HEK293 (cell line): ENCODE measurements around the gene MYO9B.

ENCODE experiments used
- CTCF ChIA-PET: fragments of 350-600 bp; formaldehyde crosslinking; extraction: SDS; loops from one replicate; lab custom pipeline; 2021; ENCODE audit warnings: antibody characterized with exemption; lab: Yijun Ruan, JAX
- POLR2A ChIA-PET: fragments of 300-600 bp; formaldehyde crosslinking; extraction: SDS; loops from one replicate; lab custom pipeline; 2020; ENCODE audit warnings: antibody characterized with exemption, inconsistent platforms; lab: Yijun Ruan, JAX
- H3K27ac ChIP-seq: fragments of 200-500 bp; sonication (Bioruptor generic); 2 replicates; pipeline ENCODE4 v1.5.1; 2014; ENCODE audit warnings: low read depth, low read length, control low read depth, inconsistent platforms; ENCODE audit errors: extremely low read depth
- H3K36me3 ChIP-seq, 2 experiments: fragments of 200-500 bp in 1 of 2; sonication (Bioruptor generic) in 1 of 2; 1 replicate in 1 of 2; 2 replicates in 1 of 2; pipeline ENCODE4 v1.5.1; 2014 to 2017; ENCODE audit warnings: inconsistent platforms in 2 of 2, low read length in 2 of 2; ENCODE audit not compliant: control insufficient read depth in 2 of 2, insufficient read depth in 1 of 2
- H3K4me1 ChIP-seq: fragments of 200-500 bp; sonication (Bioruptor generic); 2 replicates; pipeline ENCODE4 v1.5.1; 2014; ENCODE audit warnings: mild to moderate bottlenecking, low read length, inconsistent platforms; ENCODE audit not compliant: control insufficient read depth, insufficient read depth
- H3K4me3 ChIP-seq: 2 replicates; pipeline ENCODE4 v1.5.1; 2011; ENCODE audit warnings: low read depth, mild to moderate bottlenecking, control low read depth, low read length, moderate library complexity
- H3K9me3 ChIP-seq: fragments of 200-500 bp; sonication (Bioruptor generic); 2 replicates; pipeline ENCODE4 v1.5.1; 2014; ENCODE audit warnings: low read depth, low read length, inconsistent platforms; ENCODE audit not compliant: control insufficient read depth, insufficient read depth
- KLF17 ChIP-seq: fragments of 450-650 bp; formaldehyde crosslinking; IDR thresholded peaks from 2 replicates; pipeline ENCODE4 v1.5.1; 2016; ENCODE audit warnings: missing biosample characterization, missing genetic modification characterization
- RBAK ChIP-seq: fragments of 450-650 bp; formaldehyde crosslinking; IDR thresholded peaks from 2 replicates; pipeline ENCODE4 v1.5.1; 2016; ENCODE audit warnings: missing biosample characterization, missing genetic modification characterization
- TSHZ1 ChIP-seq: fragments of 450-650 bp; formaldehyde crosslinking; IDR thresholded peaks from 2 replicates; pipeline ENCODE4 v1.5.1; 2016; ENCODE audit warnings: missing biosample characterization, missing genetic modification characterization, borderline replicate concordance
- ZFP41 ChIP-seq: fragments of 450-650 bp; formaldehyde crosslinking; IDR thresholded peaks from 2 replicates; pipeline ENCODE4 v1.5.1; 2016; ENCODE audit warnings: missing biosample characterization, missing genetic modification characterization, borderline replicate concordance
- ZNF114 ChIP-seq: fragments of 450-650 bp; formaldehyde crosslinking; IDR thresholded peaks from 2 replicates; pipeline ENCODE4 v1.5.0; 2017; ENCODE audit warnings: missing biosample characterization, missing genetic modification characterization
- ZNF488 ChIP-seq: fragments of 450-650 bp; formaldehyde crosslinking; IDR thresholded peaks from 2 replicates; pipeline ENCODE4 v1.5.1; 2016; ENCODE audit warnings: missing biosample characterization, missing genetic modification characterization
- ZNF549 ChIP-seq: fragments of 450-650 bp; IDR thresholded peaks from 2 replicates; pipeline ENCODE4 v1.5.1; 2018; ENCODE audit warnings: missing biosample characterization, missing genetic modification characterization, mild to moderate bottlenecking, inconsistent platforms, moderate library complexity
- ZNF629 ChIP-seq: fragments of 450-650 bp; formaldehyde crosslinking; IDR thresholded peaks from 2 replicates; pipeline ENCODE4 v1.5.1; 2017; ENCODE audit warnings: missing biosample characterization, missing genetic modification characterization
- ZNF654 ChIP-seq: fragments of 450-650 bp; formaldehyde crosslinking; IDR thresholded peaks from 2 replicates; pipeline ENCODE4 v1.5.1; 2016; ENCODE audit warnings: low read depth, missing biosample characterization, missing genetic modification characterization
- ZNF692 ChIP-seq: fragments of 450-650 bp; formaldehyde crosslinking; IDR thresholded peaks from 2 replicates; pipeline ENCODE4 v1.5.1; 2016; ENCODE audit warnings: missing biosample characterization, missing genetic modification characterization
- ZNF76 ChIP-seq: fragments of 450-650 bp; formaldehyde crosslinking; IDR thresholded peaks from 2 replicates; pipeline ENCODE4; 2016; ENCODE audit warnings: low read depth, missing biosample characterization, missing genetic modification characterization, borderline replicate concordance
- ZNF776 ChIP-seq: fragments of 450-650 bp; formaldehyde crosslinking; IDR thresholded peaks from 2 replicates; pipeline ENCODE4 v1.5.0; 2017; ENCODE audit warnings: missing biosample characterization, missing genetic modification characterization, borderline replicate concordance
- ZNF792 ChIP-seq: fragments of 450-650 bp; formaldehyde crosslinking; IDR thresholded peaks from 2 replicates; pipeline ENCODE4 v1.5.1; 2016; ENCODE audit warnings: missing biosample characterization, missing genetic modification characterization
- ZSCAN4 ChIP-seq: fragments of 450-650 bp; formaldehyde crosslinking; IDR thresholded peaks from 2 replicates; pipeline ENCODE4 v1.5.1; 2017; ENCODE audit warnings: missing biosample characterization, missing genetic modification characterization

MYO9B gene

GRCh38 chr19:17054746-17055145 is 20.8 kb upstream of the MYO9B start:
- H3K9me3 ChIP-seq: no peaks in the 10 kb centered on the region
- POLR2A ChIA-PET: interaction anchor here (0.7 kb wide), 1 partner anchor 64 kb away, joined by 3 read pairs; no protein-coding TSS in a partner anchor
- CTCF ChIA-PET: interaction anchor here (0.6 kb wide), 1 partner anchor 228 kb away, joined by 6 read pairs; no protein-coding TSS in a partner anchor
- TF ChIP-seq RBAK (tag by site-specific recombination): no peak
- TF ChIP-seq ZNF488: no peak
- no peak for TF ChIP-seq ZNF654
- no peak overlapping the region for H3K27ac ChIP-seq
- peaks cover 26 to 82% of the 10 kb centered on the region in 2 experiments for H3K36me3 ChIP-seq
- H3K4me1 ChIP-seq: no peaks in the 10 kb centered on the region
- no peak overlapping the region for H3K4me3 ChIP-seq

GRCh38 chr19:17055636-17056035 is 19.9 kb upstream of the MYO9B start:
- POLR2A ChIA-PET: no interaction called here
- no peak overlapping the region for H3K4me3 ChIP-seq
- no peak overlapping the region for H3K27ac ChIP-seq
- peaks cover 30 to 82% of the 10 kb centered on the region in 2 experiments for H3K36me3 ChIP-seq
- H3K9me3 ChIP-seq: no peaks in the 10 kb centered on the region
- CTCF ChIA-PET: interaction anchor here (1.2 kb wide), 1 partner anchor 284 kb away, joined by 4 read pairs; no protein-coding TSS in a partner anchor
- TF ChIP-seq ZNF629 (tag by site-specific recombination) (no peak), ZNF792 (tag by site-specific recombination) (no peak), ZNF76 (no peak), ZNF114 (tag by site-specific recombination) (no peak)
- H3K4me1 ChIP-seq: no peaks in the 10 kb centered on the region

- H3K4me1 ChIP-seq: no peaks in the 10 kb centered on the region
- ChIA-PET POLR2A (no interaction called here), CTCF (interaction anchor here (1.2 kb wide), 1 partner anchor 9 kb away, joined by 7 read pairs; no protein-coding TSS in a partner anchor)
- H3K9me3 ChIP-seq: no peaks in the 10 kb centered on the region
- no peak for TF ChIP-seq ZNF549 (tag by site-specific recombination)
- no peak for TF ChIP-seq ZNF692 (tag by site-specific recombination)
- TF ChIP-seq ZFP41 (tag by site-specific recombination): no peak
- TF ChIP-seq ZSCAN4 (tag by site-specific recombination): no peak
- H3K4me3 ChIP-seq: no peak overlapping the region
- H3K36me3 ChIP-seq: peaks cover 22 to 75% of the 10 kb centered on the region in 2 experiments
- H3K27ac ChIP-seq: no peak overlapping the region
Observed at GRCh38 chr19:17058236-17058635, 17.3 kb upstream of the MYO9B start.

GRCh38 chr19:17060802-17061201 is 14.8 kb upstream of the MYO9B start:
- Histone ChIP-seq H3K4me1 (no peaks in the 10 kb centered on the region), H3K4me3 (no peak overlapping the region), H3K9me3 (no peaks in the 10 kb centered on the region), H3K27ac (no peak overlapping the region), H3K36me3 (peaks cover 23 to 72% of the 10 kb centered on the region in 2 experiments)
- ChIA-PET POLR2A (no interaction called here), CTCF (interaction anchor here (1.6 kb wide), 1 partner anchor 221 kb away, joined by 3 read pairs; no protein-coding TSS in a partner anchor)
- TF ChIP-seq TSHZ1 (tag by site-specific recombination): no peak
- TF ChIP-seq ZNF776 (tag by site-specific recombination): no peak
- TF ChIP-seq KLF17 (tag by site-specific recombination): no peak
